Ishikawa (cell line): ENCODE results near the gene PDE4D.

Source experiments
- CEBPB ChIP-seq: IDR thresholded peaks from 2 replicates; pipeline ENCODE4 v1.6.1; 2012
- CREB1 ChIP-seq: IDR thresholded peaks from 2 replicates; pipeline ENCODE4 v1.6.1; 2012; ENCODE audit warnings: low read depth
- EGR1 ChIP-seq: IDR thresholded peaks from 2 replicates; pipeline ENCODE4 v1.6.1; 2012
- EP300 ChIP-seq: IDR thresholded peaks from 2 replicates; pipeline ENCODE4 v1.6.1; 2012; ENCODE audit warnings: borderline replicate concordance
- TEAD4 ChIP-seq: IDR thresholded peaks from 2 replicates; pipeline ENCODE4 v1.6.1; 2012
- YY1 ChIP-seq: IDR thresholded peaks from 2 replicates; pipeline ENCODE4 v1.6.1; 2012; ENCODE audit warnings: low read depth

GRCh38 chr5:59765446-59765845 is 128.1 kb downstream of the PDE4D start:
- TF ChIP-seq EGR1 (no peak), YY1 (no peak), EP300 (no peak), TEAD4 (no peak), CEBPB (no peak), CREB1 (no peak)
